ENCODE data around the gene C1S. TPM values are rescaled to one million over a fixed set of nuclear protein-coding genes. Genes with fewer than 3 reads are reported as not detected.
"Not testable (repeated sequence)": the region's sequence is repeated elsewhere in the genome, so short reads cannot be mapped to it uniquely, and the experiment has no call there.

C1S gene
- total RNA-seq (1,000 to 10,000 TPM in 1 of 2 donors, 100 to 1,000 TPM in 1; 490 to 1,087 TPM), polyA plus RNA-seq (100 to 1,000 TPM; 141 to 687 TPM)
- long read RNA-seq, donor 1, transcript C1S-202 (12 exons, 2,635 nt) = minor isoform, 478 of 2,050 reads
- long read RNA-seq, donor 1, transcript C1S-201 (12 exons, 2,972 nt) = major isoform, 1,236 of 2,050 reads
- long read RNA-seq, donor 1, transcript C1S-209 (4 exons, 950 nt) = minor isoform, 9 of 2,050 reads
- long read RNA-seq, donor 1, partial matches to known transcripts = 203 of 2,050 reads
- long read RNA-seq, donor 1, other reads (novel, unspliced or antisense) = 120 of 2,050 reads
- long read RNA-seq, donor 2, transcript C1S-202 (12 exons, 2,635 nt) = minor isoform, 137 of 776 reads
- long read RNA-seq, donor 2, transcript C1S-209 (4 exons, 950 nt) = minor isoform, 6 of 776 reads
- long read RNA-seq, donor 2, transcript C1S-201 (12 exons, 2,972 nt) = major isoform, 441 of 776 reads
- long read RNA-seq, donor 2, partial matches to known transcripts = 123 of 776 reads
- long read RNA-seq, donor 2, other reads (novel, unspliced or antisense) = 67 of 776 reads

DNA sequence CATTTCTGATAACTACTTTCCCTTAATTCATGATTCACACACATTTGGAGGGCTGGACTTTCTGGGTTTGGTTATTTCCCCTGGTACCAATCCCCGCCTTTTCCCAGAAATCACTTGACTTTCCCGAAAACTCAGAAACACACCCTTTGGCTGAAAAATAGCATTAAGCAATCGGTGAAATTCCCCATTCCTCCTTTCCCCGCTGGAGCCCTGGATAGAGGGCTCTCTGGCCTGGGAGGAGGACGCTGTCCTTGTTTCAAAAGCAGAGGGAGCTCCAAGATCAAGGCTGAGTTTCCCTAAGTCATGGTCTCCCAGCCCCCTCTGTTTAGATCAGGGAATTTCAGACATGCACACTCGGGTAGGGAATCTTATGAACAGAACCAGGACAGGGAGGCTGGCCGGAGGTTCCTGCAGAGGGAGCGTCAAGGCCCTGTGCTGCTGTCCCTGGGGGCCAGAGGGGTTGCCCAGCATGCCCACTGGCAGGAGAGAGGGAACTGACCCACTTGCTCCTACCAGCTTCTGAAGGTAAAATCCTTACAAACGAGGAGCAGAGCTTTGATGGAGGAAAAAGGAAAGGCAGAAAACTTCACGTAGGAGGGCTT, at the start of gene C1S:
C1S (plus strand) TSS at position 366 of the 602 bp plus-strand sequence. CDS start 1,195 bp downstream, outside the sequence.
- Histone ChIP-seq H3K36me3 (ENCODE audit: control insufficient read depth in 1 of 2, insufficient read depth in 2 of 2, low read length in 1 of 2) (no peaks in the 10 kb centered on the region), H3K27me3 (ENCODE audit: control insufficient read depth in 1 of 2, insufficient read depth in 2 of 2, low read length in 1 of 2) (no peaks in the 10 kb centered on the region), H3K9me3 (ENCODE audit: control insufficient read depth, low read length) (no peaks in the 10 kb centered on the region), H3K4me3 (ENCODE audit: low read length in 2 of 2) (peak within 1 kb of the TSS in 1 of 2 donors; percentile 34), H3K4me1 (ENCODE audit: control insufficient read depth in 1 of 2, insufficient read depth in 2 of 2, low read length in 2 of 2) (no peaks in the 10 kb centered on the region), H3K27ac (ENCODE audit: low read depth in 1 of 2, low read length in 2 of 2) (peak within 1 kb of the TSS in 1 of 2 donors; percentile 71)
- intact Hi-C loops (cut with DNase I) = loop anchor here (1.0 to 2.0 kb wide), 4 partner anchors 32 to 49 kb away; partner anchors contain the start of genes C1R (in 2 of the 2) and C1RL (in 2 of the 2)
- peak; percentile 96 for ATAC-seq (ENCODE audit: low FRiP score)
- DNase-seq = peak; percentile 86 to 87
- 2 to 6% methylated on average over 10 of the region's 10 CpGs for WGBS, 2 donors

GRCh38 chr12:7011398-7011797, 49.1 kb upstream of the C1S start:
- not testable (repeated sequence) for H3K9me3 ChIP-seq (ENCODE audit: control insufficient read depth, low read length); H3K4me3 ChIP-seq (ENCODE audit: low read length in 2 of 2); H3K36me3 ChIP-seq (ENCODE audit: control insufficient read depth in 1 of 2, insufficient read depth in 2 of 2, low read length in 1 of 2); H3K4me1 ChIP-seq (ENCODE audit: control insufficient read depth in 1 of 2, insufficient read depth in 2 of 2, low read length in 2 of 2); ATAC-seq (ENCODE audit: low FRiP score); DNase-seq; H3K27ac ChIP-seq (ENCODE audit: low read depth in 1 of 2, low read length in 2 of 2); H3K27me3 ChIP-seq (ENCODE audit: control insufficient read depth in 1 of 2, insufficient read depth in 2 of 2, low read length in 1 of 2)
- intact Hi-C loops (cut with DNase I) = loop anchor here in 1 of 2 donors (10.0 kb wide), 1 partner anchor 83 kb away; the partner anchor contains the start of gene C1R
- 78 to 83% methylated on average over 4 of the region's 4 CpGs for WGBS, 2 donors

DNA sequence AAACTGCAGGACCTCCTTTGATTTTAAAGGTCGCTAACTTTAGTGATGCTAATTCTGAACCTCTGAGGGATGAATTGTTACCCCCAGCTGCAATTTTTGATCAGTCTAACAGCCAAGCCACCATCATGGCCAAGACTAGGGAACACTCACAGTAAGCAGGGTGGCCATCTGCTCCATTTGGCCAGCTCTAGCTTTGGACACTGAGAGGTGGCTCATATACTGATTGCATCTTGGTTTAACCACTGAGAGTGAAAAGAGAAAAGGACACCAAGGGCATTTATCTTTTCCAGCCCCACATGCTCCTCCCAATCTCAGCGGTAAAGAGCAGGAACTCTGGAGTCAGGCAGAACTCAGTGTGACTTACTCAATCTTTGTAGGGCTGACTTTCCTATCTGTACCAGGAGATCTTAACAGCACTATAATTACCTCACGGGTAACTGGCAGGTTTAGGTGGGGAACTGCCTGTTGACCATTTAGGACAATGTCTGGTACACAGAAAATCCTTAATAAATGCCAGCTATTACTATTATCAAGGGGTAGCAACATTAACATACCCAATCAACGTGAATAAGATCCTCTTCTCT, 48.4 kb upstream of the C1S start:
- peaks cover 0 to 6% of the 10 kb centered on the region in 2 donors for H3K36me3 ChIP-seq (ENCODE audit: control insufficient read depth in 1 of 2, insufficient read depth in 2 of 2, low read length in 1 of 2)
- H3K4me1 ChIP-seq (ENCODE audit: control insufficient read depth in 1 of 2, insufficient read depth in 2 of 2, low read length in 2 of 2) = no peaks in the 10 kb centered on the region
- no peaks in the 10 kb centered on the region for H3K9me3 ChIP-seq (ENCODE audit: control insufficient read depth, low read length)
- WGBS, 2 donors = 81 to 82% methylated on average over 4 of the region's 4 CpGs
- H3K27me3 ChIP-seq (ENCODE audit: control insufficient read depth in 1 of 2, insufficient read depth in 2 of 2, low read length in 1 of 2) = no peaks in the 10 kb centered on the region
- H3K27ac ChIP-seq (ENCODE audit: low read depth in 1 of 2, low read length in 2 of 2) = no peak overlapping the region
- intact Hi-C loops (cut with DNase I) = loop anchor here in 1 of 2 donors (10.0 kb wide), 1 partner anchor 83 kb away; the partner anchor contains the start of gene C1R
- no peak for DNase-seq
- ATAC-seq (ENCODE audit: low FRiP score) = no peak
- H3K4me3 ChIP-seq (ENCODE audit: low read length in 2 of 2) = no peak overlapping the region

- intact Hi-C loops (cut with DNase I) = loop anchor here in 1 of 2 donors (10.0 kb wide), 1 partner anchor 82 kb away; the partner anchor contains the start of gene C1R
- Histone ChIP-seq H3K27me3 (ENCODE audit: control insufficient read depth in 1 of 2, insufficient read depth in 2 of 2, low read length in 1 of 2) (no peaks in the 10 kb centered on the region), H3K4me1 (ENCODE audit: control insufficient read depth in 1 of 2, insufficient read depth in 2 of 2, low read length in 2 of 2) (no peaks in the 10 kb centered on the region), H3K9me3 (ENCODE audit: control insufficient read depth, low read length) (no peaks in the 10 kb centered on the region), H3K36me3 (ENCODE audit: control insufficient read depth in 1 of 2, insufficient read depth in 2 of 2, low read length in 1 of 2) (peaks cover 0 to 6% of the 10 kb centered on the region in 2 donors), H3K4me3 (ENCODE audit: low read length in 2 of 2) (no peak overlapping the region), H3K27ac (ENCODE audit: low read depth in 1 of 2, low read length in 2 of 2) (no peak overlapping the region)
- WGBS, 2 donors = 90 to 92% methylated on average over 3 of the region's 3 CpGs
- no peak for ATAC-seq (ENCODE audit: low FRiP score)
- no peak for DNase-seq
Observed at GRCh38 chr12:7013101-7013500, 47.4 kb upstream of the C1S start.

DNA sequence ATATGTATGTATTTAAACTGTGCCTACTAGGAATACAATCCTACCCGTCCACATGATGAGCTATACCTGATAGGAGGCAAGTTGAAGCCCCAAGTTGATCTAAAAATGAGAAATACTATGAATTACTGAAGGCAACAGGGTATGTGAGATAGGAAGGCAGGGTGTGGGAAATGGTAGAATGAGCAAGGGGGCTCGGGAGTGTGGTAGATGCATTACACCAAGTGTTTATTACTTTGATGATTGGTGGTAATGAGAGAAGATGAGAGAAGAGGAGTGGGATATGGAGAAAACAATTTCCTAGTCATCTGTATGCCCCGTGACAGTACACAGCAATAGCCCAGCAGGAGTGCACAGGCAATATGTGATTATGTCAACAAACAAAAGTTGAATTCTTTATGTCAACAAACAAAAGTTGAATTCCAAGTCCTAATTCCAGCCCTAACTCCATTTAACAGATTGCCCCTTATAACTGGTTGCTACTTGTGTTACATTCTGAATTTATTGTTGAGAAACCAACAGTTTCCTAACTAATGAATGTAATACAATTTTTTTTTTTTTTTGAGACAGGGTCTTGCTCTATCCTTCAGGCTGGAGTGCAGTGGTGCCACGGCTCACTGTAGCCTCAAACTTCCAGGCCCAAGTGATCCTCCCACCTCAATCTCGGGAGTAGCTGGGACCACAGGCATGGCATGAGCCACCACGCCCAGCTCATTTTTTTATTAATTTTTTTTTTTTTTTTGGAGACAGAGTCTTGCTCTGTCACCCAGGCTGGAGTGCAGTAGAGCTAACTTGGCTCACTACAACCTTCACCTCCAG, 44.8 kb upstream of the C1S start:
- Histone ChIP-seq H3K27ac (ENCODE audit: low read depth in 1 of 2, low read length in 2 of 2) (no peak overlapping the region), H3K4me3 (ENCODE audit: low read length in 2 of 2) (no peak overlapping the region), H3K27me3 (ENCODE audit: control insufficient read depth in 1 of 2, insufficient read depth in 2 of 2, low read length in 1 of 2) (no peaks in the 10 kb centered on the region), H3K9me3 (ENCODE audit: control insufficient read depth, low read length) (no peaks in the 10 kb centered on the region), H3K4me1 (ENCODE audit: control insufficient read depth in 1 of 2, insufficient read depth in 2 of 2, low read length in 2 of 2) (peaks cover 0 to 4% of the 10 kb centered on the region in 2 donors), H3K36me3 (ENCODE audit: control insufficient read depth in 1 of 2, insufficient read depth in 2 of 2, low read length in 1 of 2) (peaks cover 0 to 4% of the 10 kb centered on the region in 2 donors)
- DNase-seq = no peak
- 72 to 79% methylated on average over 6 of the region's 6 CpGs for WGBS, 2 donors
- no peak for ATAC-seq (ENCODE audit: low FRiP score)
- intact Hi-C loops (cut with DNase I) = loop anchor here (2.0 to 10.0 kb wide), 3 partner anchors 43 to 79 kb away; partner anchors contain the start of genes C1R (in 1 of the 2), EMG1 (in 1 of the 2) and PHB2 (in 1 of the 2)

DNA sequence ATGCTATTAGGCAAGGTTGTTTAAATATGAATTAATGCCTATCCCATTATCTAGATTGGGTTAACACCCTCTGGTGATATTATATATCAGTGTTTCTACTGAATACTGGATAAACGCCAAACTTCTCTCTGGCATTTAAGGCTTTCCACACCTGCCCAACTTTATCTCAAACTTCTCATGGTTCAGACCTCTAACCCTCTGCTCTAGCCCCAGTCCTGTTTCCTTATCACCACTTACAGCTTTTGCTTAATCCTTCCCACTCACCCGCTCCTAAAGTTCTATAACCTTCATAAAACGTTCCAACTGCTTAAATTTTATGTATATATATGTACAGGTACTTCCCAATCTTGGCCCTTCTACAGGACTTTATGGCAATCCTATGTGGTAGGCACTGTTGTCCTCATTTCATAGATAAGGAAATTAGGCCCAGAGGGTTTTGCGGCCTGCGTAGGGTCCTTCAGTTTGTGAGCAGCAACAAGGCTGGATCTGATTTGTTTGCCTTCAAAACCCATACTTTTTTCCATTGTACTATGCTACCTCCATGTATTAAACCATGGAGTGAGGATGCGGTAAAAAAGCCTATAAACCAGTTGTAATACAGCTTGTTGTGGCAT, 43.5 kb upstream of the C1S start:
- DNase-seq (no peak), ATAC-seq (ENCODE audit: low FRiP score) (no peak)
- peaks cover 0 to 4% of the 10 kb centered on the region in 2 donors for H3K4me1 ChIP-seq (ENCODE audit: control insufficient read depth in 1 of 2, insufficient read depth in 2 of 2, low read length in 2 of 2)
- no peak overlapping the region for H3K27ac ChIP-seq (ENCODE audit: low read depth in 1 of 2, low read length in 2 of 2)
- peaks cover 0 to 4% of the 10 kb centered on the region in 2 donors for H3K36me3 ChIP-seq (ENCODE audit: control insufficient read depth in 1 of 2, insufficient read depth in 2 of 2, low read length in 1 of 2)
- no peak overlapping the region for H3K4me3 ChIP-seq (ENCODE audit: low read length in 2 of 2)
- no peaks in the 10 kb centered on the region for H3K9me3 ChIP-seq (ENCODE audit: control insufficient read depth, low read length)
- intact Hi-C loops (cut with DNase I) = loop anchor here in 1 of 2 donors (5.0 to 10.0 kb wide), 2 partner anchors 45 to 78 kb away; partner anchors contain the start of genes C1R, EMG1 and PHB2
- no peaks in the 10 kb centered on the region for H3K27me3 ChIP-seq (ENCODE audit: control insufficient read depth in 1 of 2, insufficient read depth in 2 of 2, low read length in 1 of 2)
- WGBS, 2 donors = 79 to 83% methylated on average over 6 of the region's 6 CpGs

DNA sequence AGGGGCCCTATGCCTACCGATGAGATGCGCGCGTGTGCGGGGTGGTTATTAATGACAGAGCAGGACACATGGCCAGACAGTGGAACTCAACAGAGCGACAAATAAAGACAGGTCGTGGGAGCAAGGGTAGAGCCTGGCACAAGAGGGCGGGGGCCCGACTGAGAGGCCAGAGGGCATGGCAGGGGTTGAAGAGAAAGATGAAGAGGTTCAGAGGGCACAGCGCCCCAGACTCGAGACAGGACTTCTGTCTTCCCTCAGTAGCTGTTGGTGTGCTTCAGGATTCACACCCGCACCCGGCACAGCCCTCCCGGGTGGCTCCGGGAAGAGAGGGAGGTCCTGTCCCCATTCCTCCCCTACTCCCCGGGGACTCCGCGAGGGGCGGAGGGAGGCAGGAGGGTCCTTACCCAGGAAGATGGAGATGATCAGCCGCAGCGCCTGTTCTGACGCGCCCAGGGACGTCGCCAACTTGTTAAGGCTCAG, 42.6 kb upstream of the C1S start:
- Histone ChIP-seq H3K27ac (ENCODE audit: low read depth in 1 of 2, low read length in 2 of 2) (peak overlapping the region; percentile 10 to 96), H3K27me3 (ENCODE audit: control insufficient read depth in 1 of 2, insufficient read depth in 2 of 2, low read length in 1 of 2) (no peaks in the 10 kb centered on the region), H3K4me1 (ENCODE audit: control insufficient read depth in 1 of 2, insufficient read depth in 2 of 2, low read length in 2 of 2) (peaks cover 0 to 4% of the 10 kb centered on the region in 2 donors), H3K36me3 (ENCODE audit: control insufficient read depth in 1 of 2, insufficient read depth in 2 of 2, low read length in 1 of 2) (peaks cover 0 to 4% of the 10 kb centered on the region in 2 donors), H3K9me3 (ENCODE audit: control insufficient read depth, low read length) (no peaks in the 10 kb centered on the region), H3K4me3 (ENCODE audit: low read length in 2 of 2) (peak overlapping the region; percentile 19 to 62)
- ATAC-seq (ENCODE audit: low FRiP score) (peak; percentile 22), DNase-seq (no peak)
- intact Hi-C loops (cut with DNase I) = loop anchor here in 1 of 2 donors (5.0 to 10.0 kb wide), 2 partner anchors 46 to 77 kb away; partner anchors contain the start of genes C1R, EMG1 and PHB2
- WGBS, 2 donors = 4 to 5% methylated on average over 22 to 25 of the region's 25 CpGs

All from aorta (tissue), 5 donors.